HG03064 (cell line): ENCODE measurements around the gene SULT1E1.

ENCODE experiments used
- ATAC-seq: cut with Tn5 transposase; IDR thresholded peaks from one replicate; pipeline ENCODE4 v1.9.1; 2021; ENCODE audit warnings: low read depth; ENCODE audit not compliant: unreplicated experiment

The SULT1E1 gene

GRCh38 chr4:69800599-69800998 lies 59.3 kb downstream of the SULT1E1 start:
- ATAC-seq: no peak

GRCh38 chr4:69799337-69799736 lies 60.6 kb downstream of the SULT1E1 start:
- no peak for ATAC-seq

GRCh38 chr4:69793732-69794131 lies 66.2 kb downstream of the SULT1E1 start:
- no peak for ATAC-seq
